GM12878 (cell line): ENCODE data around the gene PRMT5. TPM values are rescaled to one million over a fixed set of nuclear protein-coding genes. Genes with fewer than 3 reads are reported as not detected.
A peak's percentile ranks its signal among the peaks of the same experiment; 100 is the strongest.

Experiments used
- ATAC-seq: fragments of 200-7000 bp; cut with Tn5 transposase; 3 replicates; pipeline ENCODE4 v1.9.1; 2020; ENCODE audit warnings: mild to moderate bottlenecking, moderate library complexity
- BruUV-seq: library from RNA; stranded (reverse); fragments of 400-500 nt; replicated peaks from 2 replicates; lab custom pipeline; 2021; lab: Mats Ljungman, UMichigan
- CTCF ChIA-PET: fragments of 300-600 bp; sonication (Branson Sonifier 250); formaldehyde crosslinking; extraction: SDS; loops from one replicate; lab custom pipeline; 2021; ENCODE audit warnings: inconsistent platforms; lab: Yijun Ruan, JAX
- POLR2A ChIA-PET: fragments of 350-600 bp; formaldehyde crosslinking; extraction: SDS; loops from one replicate; lab custom pipeline; 2021; ENCODE audit warnings: inconsistent platforms; lab: Charles Lee
- RAD21 ChIA-PET: fragments of 300-600 bp; sonication (Branson Sonifier 250); formaldehyde crosslinking; loops from one replicate; lab custom pipeline; 2023; ENCODE audit warnings: antibody characterized with exemption; ENCODE audit not compliant: unreplicated experiment; lab: Charles Lee
- SMC1A ChIA-PET: fragments of 300-600 bp; sonication (Branson Sonifier 250); formaldehyde crosslinking; loops from one replicate; lab custom pipeline; 2023; ENCODE audit not compliant: unreplicated experiment, uncharacterized antibody; lab: Charles Lee
- DNase-seq: peaks from one replicate; pipeline ENCODE4 v3.0.0-alpha.2; 2011; ENCODE audit warnings: low read depth, low spot score
- FAIRE-seq: peaks from 3 replicates; lab custom pipeline; 2011; peaks lifted over from hg19 to GRCh38; lab: Jason Lieb, UNC
- H2AFZ ChIP-seq: 2 replicates; pipeline ENCODE4 v1.6.0; 2011; ENCODE audit warnings: low read depth, low read length, control low read depth; ENCODE audit not compliant: control insufficient read depth
- H3K27ac ChIP-seq: 2 replicates; pipeline ENCODE4 v1.5.1; 2011; ENCODE audit warnings: control low read depth; ENCODE audit not compliant: control insufficient read depth, insufficient read depth
- H3K27me3 ChIP-seq, 2 experiments: replicated peaks in 1 of 2; 2 replicates each; pipeline versions ENCODE4 v1.6.0 to v1.6.1; 2011; ENCODE audit warnings: low read length in 1 of 2; ENCODE audit not compliant: control insufficient read depth in 2 of 2, insufficient read depth in 2 of 2
- H3K36me3 ChIP-seq, 2 experiments: 2 replicates each; pipeline ENCODE4 v1.5.1; 2011; ENCODE audit warnings: low read length in 1 of 2; ENCODE audit not compliant: control insufficient read depth in 2 of 2, insufficient read depth in 2 of 2
- H3K4me1 ChIP-seq: 2 replicates; pipeline ENCODE4 v1.6.1; 2011; ENCODE audit warnings: mild to moderate bottlenecking, low read length, moderate library complexity, mixed read lengths; ENCODE audit not compliant: control insufficient read depth, insufficient read depth
- H3K4me2 ChIP-seq: 2 replicates; pipeline ENCODE4 v1.6.0; 2011; ENCODE audit warnings: control low read depth; ENCODE audit not compliant: control insufficient read depth, insufficient read depth
- H3K4me3 ChIP-seq: fragments of 200-600 bp; sonication (generic); 2 replicates; pipeline ENCODE4 v1.5.1; 2016
- H3K79me2 ChIP-seq: 2 replicates; pipeline ENCODE4 v1.6.0; 2011; ENCODE audit warnings: low read length; ENCODE audit not compliant: control insufficient read depth, insufficient read depth
- H3K9ac ChIP-seq: 2 replicates; pipeline ENCODE4 v1.8.0; 2011; ENCODE audit warnings: low read length, control low read depth, mixed read lengths; ENCODE audit not compliant: control insufficient read depth, insufficient read depth
- H3K9me3 ChIP-seq: replicated peaks from 3 replicates; pipeline ENCODE4 v1.5.1; 2011; ENCODE audit warnings: mild to moderate bottlenecking, low read length; ENCODE audit not compliant: control insufficient read depth, insufficient read depth
- H4K20me1 ChIP-seq: 2 replicates; pipeline ENCODE4 v1.6.0; 2011; ENCODE audit not compliant: control insufficient read depth, insufficient read depth
- FOXM1 ChIP-seq: IDR thresholded peaks from 2 replicates; pipeline ENCODE4 v1.6.1; 2012; ENCODE audit warnings: low read depth, mild to moderate bottlenecking, inconsistent platforms, low read length, moderate library complexity
- MTA3 ChIP-seq: IDR thresholded peaks from 2 replicates; pipeline ENCODE4 v1.6.1; 2012; ENCODE audit warnings: low read length, inconsistent platforms, borderline replicate concordance
- SMAD1 ChIP-seq: fragments of 450-650 bp; IDR thresholded peaks from 2 replicates; pipeline ENCODE4 v1.6.1; 2018; ENCODE audit warnings: mild to moderate bottlenecking, low read depth; ENCODE audit not compliant: partially characterized antibody
- WGBS: methylation state at CpG from one replicate; pipeline ENCODE4 v1.1.6; 2016; ENCODE audit warnings: low lambda C conversion rate; ENCODE audit not compliant: insufficient replicate concordance, insufficient coverage; ENCODE audit errors: missing lambda C conversion rate; 5-methylcytosine and 5-hydroxymethylcytosine counted together
- in situ Hi-C: fragments of 300-500 bp; cut with MboI; formaldehyde crosslinking; loops from 9 replicates; pipeline ENCODE4 v1.14.3; 2018; ENCODE audit warnings: mixed read lengths
- intact Hi-C: fragments of 100-400 bp; cut with micrococcal nuclease; formaldehyde crosslinking; loops from one replicate; pipeline ENCODE4 v1.14.2; 2022; ENCODE audit not compliant: unreplicated experiment
- polyA plus RNA-seq, 11 experiments: library from polyadenylated mRNA; depleted of rRNA in 4 of 11; unstranded in 6 of 11; stranded (reverse) in 5 of 11; fragments of >200 nt; fragmentation: Nextera tagmentation in 4 of 11; fragmentation: Illumina TruSeq in 1 of 11; extraction: Ambion mirVana in 4 of 11; extraction: Trizol in 1 of 11; gene quantifications; 1 replicate in 1 of 11; 2 replicates in 10 of 11; pipeline versions ENCODE4 v1.2.1 to v1.2.3, GENCODE V29; 2011 to 2016; ENCODE audit warnings: inconsistent platforms in 2 of 11, missing spikeins in 2 of 11, low read depth in 1 of 11
- total RNA-seq, 4 experiments: library from RNA; depleted of rRNA in 3 of 4; stranded (reverse); fragments of >200 nt in 3 of 4; fragmentation: Illumina TruSeq in 1 of 4; extraction: Trizol in 1 of 4; gene quantifications; 2 replicates each; pipeline versions ENCODE4 v1.2.1 to v1.2.3, GENCODE V29; 2013 to 2021
- TF ChIP-seq, protein P1 (sequence below): fragments of 450-650 bp; IDR thresholded peaks from 2 replicates; pipeline ENCODE4 v1.6.1; 2017; ENCODE audit warnings: mild to moderate bottlenecking
- TF ChIP-seq, protein P2 (sequence below): fragments of 450-650 bp; conservative IDR thresholded peaks from 2 replicates; pipeline ENCODE4 v1.6.1; 2017; ENCODE audit warnings: mild to moderate bottlenecking, moderate library complexity
- TF ChIP-seq, protein P3 (sequence below): IDR thresholded peaks from 2 replicates; pipeline ENCODE4 v1.6.1; 2012; ENCODE audit warnings: mild to moderate bottlenecking, low read depth, low read length
- TF ChIP-seq, protein P4 (sequence below): IDR thresholded peaks from 2 replicates; pipeline ENCODE4 v1.6.1; 2011; ENCODE audit warnings: low read depth, low read length, improper control_type of control experiment, borderline replicate concordance
- TF ChIP-seq, protein P5 (sequence below): IDR thresholded peaks from 2 replicates; pipeline ENCODE4 v1.6.1; 2012; ENCODE audit warnings: low read depth, low read length, improper control_type of control experiment

PRMT5 gene
- total and polyA plus RNA-seq, 10 of the 15 experiments (the other 5 are each of a cell fraction or from before 2014, with no cell fraction given) = 54.3 to 221 (median 111) TPM

DNA sequence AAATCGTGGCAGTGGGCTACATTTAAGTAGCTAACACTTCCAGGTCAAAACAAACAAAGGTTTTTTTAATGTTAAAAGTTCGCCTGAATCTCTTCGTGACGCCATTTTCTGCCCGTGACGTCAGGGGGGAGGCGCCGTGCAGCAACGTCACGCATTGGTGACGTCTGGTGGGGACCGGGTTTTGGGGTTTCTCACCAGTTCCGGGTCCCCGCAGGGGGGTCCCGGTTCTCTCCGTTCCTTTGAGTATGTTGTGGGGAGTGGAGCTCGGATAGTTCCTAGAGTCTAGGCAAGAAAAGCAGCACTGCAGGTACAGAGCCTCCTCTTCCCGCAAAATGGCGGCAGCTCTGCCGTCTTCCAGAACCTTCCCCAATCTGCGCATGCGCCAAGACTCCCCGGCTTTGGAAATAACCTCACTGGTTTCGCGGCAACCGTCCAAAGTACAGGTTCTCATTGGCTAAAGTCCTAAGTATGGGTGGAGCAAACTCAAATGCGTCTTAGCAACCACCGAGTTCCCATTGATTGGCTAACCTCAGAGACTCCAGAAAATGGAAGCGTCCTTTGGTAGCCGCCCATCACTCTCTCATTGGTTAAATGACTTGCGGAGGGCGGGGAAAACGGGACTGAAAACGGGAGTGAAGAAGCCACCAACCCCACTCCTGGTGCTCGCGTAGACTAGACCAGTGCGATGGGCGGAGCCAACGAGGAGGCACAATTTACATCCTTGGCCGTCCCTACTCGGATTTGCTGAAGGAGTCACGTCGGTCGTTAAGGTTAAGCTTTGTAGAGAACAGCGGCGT lies 10.2 kb downstream of the PRMT5 start, which contains the start of gene RBM23 (continued):
- TF ChIP-seq, protein P1, sequence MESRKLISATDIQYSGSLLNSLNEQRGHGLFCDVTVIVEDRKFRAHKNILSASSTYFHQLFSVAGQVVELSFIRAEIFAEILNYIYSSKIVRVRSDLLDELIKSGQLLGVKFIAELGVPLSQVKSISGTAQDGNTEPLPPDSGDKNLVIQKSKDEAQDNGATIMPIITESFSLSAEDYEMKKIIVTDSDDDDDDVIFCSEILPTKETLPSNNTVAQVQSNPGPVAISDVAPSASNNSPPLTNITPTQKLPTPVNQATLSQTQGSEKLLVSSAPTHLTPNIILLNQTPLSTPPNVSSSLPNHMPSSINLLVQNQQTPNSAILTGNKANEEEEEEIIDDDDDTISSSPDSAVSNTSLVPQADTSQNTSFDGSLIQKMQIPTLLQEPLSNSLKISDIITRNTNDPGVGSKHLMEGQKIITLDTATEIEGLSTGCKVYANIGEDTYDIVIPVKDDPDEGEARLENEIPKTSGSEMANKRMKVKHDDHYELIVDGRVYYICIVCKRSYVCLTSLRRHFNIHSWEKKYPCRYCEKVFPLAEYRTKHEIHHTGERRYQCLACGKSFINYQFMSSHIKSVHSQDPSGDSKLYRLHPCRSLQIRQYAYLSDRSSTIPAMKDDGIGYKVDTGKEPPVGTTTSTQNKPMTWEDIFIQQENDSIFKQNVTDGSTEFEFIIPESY = no peak
- TF ChIP-seq SMAD1 = no peak
- TF ChIP-seq, protein P2, sequence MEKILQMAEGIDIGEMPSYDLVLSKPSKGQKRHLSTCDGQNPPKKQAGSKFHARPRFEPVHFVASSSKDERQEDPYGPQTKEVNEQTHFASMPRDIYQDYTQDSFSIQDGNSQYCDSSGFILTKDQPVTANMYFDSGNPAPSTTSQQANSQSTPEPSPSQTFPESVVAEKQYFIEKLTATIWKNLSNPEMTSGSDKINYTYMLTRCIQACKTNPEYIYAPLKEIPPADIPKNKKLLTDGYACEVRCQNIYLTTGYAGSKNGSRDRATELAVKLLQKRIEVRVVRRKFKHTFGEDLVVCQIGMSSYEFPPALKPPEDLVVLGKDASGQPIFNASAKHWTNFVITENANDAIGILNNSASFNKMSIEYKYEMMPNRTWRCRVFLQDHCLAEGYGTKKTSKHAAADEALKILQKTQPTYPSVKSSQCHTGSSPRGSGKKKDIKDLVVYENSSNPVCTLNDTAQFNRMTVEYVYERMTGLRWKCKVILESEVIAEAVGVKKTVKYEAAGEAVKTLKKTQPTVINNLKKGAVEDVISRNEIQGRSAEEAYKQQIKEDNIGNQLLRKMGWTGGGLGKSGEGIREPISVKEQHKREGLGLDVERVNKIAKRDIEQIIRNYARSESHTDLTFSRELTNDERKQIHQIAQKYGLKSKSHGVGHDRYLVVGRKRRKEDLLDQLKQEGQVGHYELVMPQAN = peak; percentile 72
- TF ChIP-seq MTA3 = no peak

DNA sequence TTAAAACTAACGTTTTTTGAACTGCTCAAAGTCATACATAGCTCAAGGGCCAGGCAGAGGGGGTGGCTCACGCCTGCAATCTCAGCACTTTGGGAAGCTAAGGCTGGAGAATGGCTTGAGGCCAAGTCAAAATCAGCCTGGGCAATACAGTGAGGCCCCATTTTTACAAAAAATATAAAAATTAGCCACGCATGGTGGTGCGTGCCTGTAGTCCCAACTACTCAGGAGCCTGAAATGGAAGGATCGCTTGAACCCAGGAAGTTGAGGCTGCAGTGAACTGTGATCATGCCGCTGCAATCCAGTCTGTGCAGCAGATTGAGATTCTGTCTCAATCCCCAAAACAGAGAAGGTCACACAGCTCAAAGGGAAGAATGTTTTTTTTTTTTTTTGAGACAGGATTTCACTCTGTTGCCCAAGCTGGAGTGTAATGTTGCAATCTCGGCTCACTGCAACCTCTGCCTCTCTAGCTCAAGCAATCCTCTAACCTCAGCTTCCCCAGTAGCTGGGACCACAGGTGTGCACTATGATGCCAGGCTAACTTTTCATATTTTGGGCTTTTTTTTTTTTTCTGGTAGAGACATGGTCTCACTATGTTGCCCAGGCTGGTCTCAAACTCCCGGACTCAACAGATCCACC lies 13.2 kb downstream of the PRMT5 start:
- intact Hi-C loops = loop anchor here (5.0 to 10.0 kb wide), 2 partner anchors 44 to 431 kb away; partner anchors contain the start of gene LRP10
- RAD21 ChIA-PET = interaction anchor here (1.1 to 1.7 kb wide), 6 partner anchors 8 to 86 kb away, joined by 3 to 8 read pairs (median 4); no protein-coding TSS in a partner anchor
- WGBS = 86% methylated on average over 8 of the region's 8 CpGs
- TF ChIP-seq, protein P3, sequence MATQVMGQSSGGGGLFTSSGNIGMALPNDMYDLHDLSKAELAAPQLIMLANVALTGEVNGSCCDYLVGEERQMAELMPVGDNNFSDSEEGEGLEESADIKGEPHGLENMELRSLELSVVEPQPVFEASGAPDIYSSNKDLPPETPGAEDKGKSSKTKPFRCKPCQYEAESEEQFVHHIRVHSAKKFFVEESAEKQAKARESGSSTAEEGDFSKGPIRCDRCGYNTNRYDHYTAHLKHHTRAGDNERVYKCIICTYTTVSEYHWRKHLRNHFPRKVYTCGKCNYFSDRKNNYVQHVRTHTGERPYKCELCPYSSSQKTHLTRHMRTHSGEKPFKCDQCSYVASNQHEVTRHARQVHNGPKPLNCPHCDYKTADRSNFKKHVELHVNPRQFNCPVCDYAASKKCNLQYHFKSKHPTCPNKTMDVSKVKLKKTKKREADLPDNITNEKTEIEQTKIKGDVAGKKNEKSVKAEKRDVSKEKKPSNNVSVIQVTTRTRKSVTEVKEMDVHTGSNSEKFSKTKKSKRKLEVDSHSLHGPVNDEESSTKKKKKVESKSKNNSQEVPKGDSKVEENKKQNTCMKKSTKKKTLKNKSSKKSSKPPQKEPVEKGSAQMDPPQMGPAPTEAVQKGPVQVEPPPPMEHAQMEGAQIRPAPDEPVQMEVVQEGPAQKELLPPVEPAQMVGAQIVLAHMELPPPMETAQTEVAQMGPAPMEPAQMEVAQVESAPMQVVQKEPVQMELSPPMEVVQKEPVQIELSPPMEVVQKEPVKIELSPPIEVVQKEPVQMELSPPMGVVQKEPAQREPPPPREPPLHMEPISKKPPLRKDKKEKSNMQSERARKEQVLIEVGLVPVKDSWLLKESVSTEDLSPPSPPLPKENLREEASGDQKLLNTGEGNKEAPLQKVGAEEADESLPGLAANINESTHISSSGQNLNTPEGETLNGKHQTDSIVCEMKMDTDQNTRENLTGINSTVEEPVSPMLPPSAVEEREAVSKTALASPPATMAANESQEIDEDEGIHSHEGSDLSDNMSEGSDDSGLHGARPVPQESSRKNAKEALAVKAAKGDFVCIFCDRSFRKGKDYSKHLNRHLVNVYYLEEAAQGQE = no peak
- TF ChIP-seq, protein P4, sequence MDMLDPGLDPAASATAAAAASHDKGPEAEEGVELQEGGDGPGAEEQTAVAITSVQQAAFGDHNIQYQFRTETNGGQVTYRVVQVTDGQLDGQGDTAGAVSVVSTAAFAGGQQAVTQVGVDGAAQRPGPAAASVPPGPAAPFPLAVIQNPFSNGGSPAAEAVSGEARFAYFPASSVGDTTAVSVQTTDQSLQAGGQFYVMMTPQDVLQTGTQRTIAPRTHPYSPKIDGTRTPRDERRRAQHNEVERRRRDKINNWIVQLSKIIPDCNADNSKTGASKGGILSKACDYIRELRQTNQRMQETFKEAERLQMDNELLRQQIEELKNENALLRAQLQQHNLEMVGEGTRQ = no peak
- no peak for TF ChIP-seq FOXM1
- TF ChIP-seq, protein P5, sequence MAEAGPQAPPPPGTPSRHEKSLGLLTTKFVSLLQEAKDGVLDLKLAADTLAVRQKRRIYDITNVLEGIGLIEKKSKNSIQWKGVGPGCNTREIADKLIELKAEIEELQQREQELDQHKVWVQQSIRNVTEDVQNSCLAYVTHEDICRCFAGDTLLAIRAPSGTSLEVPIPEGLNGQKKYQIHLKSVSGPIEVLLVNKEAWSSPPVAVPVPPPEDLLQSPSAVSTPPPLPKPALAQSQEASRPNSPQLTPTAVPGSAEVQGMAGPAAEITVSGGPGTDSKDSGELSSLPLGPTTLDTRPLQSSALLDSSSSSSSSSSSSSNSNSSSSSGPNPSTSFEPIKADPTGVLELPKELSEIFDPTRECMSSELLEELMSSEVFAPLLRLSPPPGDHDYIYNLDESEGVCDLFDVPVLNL = no peak

More for the DNA sequence above, 13.2 kb downstream of the PRMT5 start:
- Histone ChIP-seq H3K4me3 (no peak overlapping the region), H3K79me2 (peaks cover 45% of the 10 kb centered on the region), H3K36me3 (peaks cover 2 to 7% of the 10 kb centered on the region in 2 experiments; a peak in 3 of 4 replicates), H3K4me1 (peaks cover 8% of the 10 kb centered on the region), H2AFZ (no peak overlapping the region), H3K4me2 (peak overlapping the region; percentile 40; the same call in 1 of the 2 replicates), H3K9me3 (no peaks in the 10 kb centered on the region), H3K9ac (no peak overlapping the region), H3K27me3 (no peaks in the 10 kb centered on the region), H3K27ac (no peak overlapping the region), H4K20me1 (no peaks in the 10 kb centered on the region)
- ChIA-PET SMC1A (interaction anchor here (0.6 to 2.3 kb wide), 12 partner anchors 10 to 296 kb away, joined by 3 to 9 read pairs (median 4); partner anchors contain the start of gene PRMT5), POLR2A (interaction anchor here (0.7 to 6.2 kb wide), 8 partner anchors 12 to 121 kb away, joined by 3 to 73 read pairs (median 4); partner anchors contain the start of genes LRP10 and PRMT5), CTCF (interaction anchor here (0.6 to 6.0 kb wide), 11 partner anchors 14 to 636 kb away, joined by 3 to 56 read pairs (median 3); partner anchors contain the start of genes LRP10 and PRMT5)
- ATAC-seq (no peak), FAIRE-seq (no peak), DNase-seq (no peak)
- in situ Hi-C loops = no loop called here
- no TSS peak for BruUV-seq
